HepG2 (cell line): Measurements from ENCODE around the gene GLUD1. TPM values are rescaled to one million over a fixed set of nuclear protein-coding genes. Genes with fewer than 3 reads are reported as not detected.

Experiments used
- AFF4 ChIP-seq: sonication (generic); formaldehyde crosslinking; IDR thresholded peaks from 2 replicates; pipeline ENCODE4 v1.4.0; 2020; ENCODE audit warnings: missing genetic modification reagents
- DMTF1 ChIP-seq: sonication (generic); formaldehyde crosslinking; IDR thresholded peaks from 2 replicates; pipeline ENCODE4 v1.4.0; 2020; ENCODE audit warnings: mild to moderate bottlenecking, missing genetic modification reagents
- HOXA9 ChIP-seq: sonication (generic); formaldehyde crosslinking; IDR thresholded peaks from 2 replicates; pipeline ENCODE4 v1.8.1; 2022; ENCODE audit warnings: missing genetic modification reagents, mild to moderate bottlenecking, moderate library complexity, borderline replicate concordance
- MBD4 ChIP-seq: IDR thresholded peaks from 2 replicates; pipeline ENCODE4 v1.6.1; 2012; ENCODE audit warnings: low read length, inconsistent platforms, borderline replicate concordance
- MED1 ChIP-seq: sonication (generic); formaldehyde crosslinking; IDR thresholded peaks from 2 replicates; pipeline ENCODE4 v1.4.0; 2020; ENCODE audit warnings: missing genetic modification reagents
- PAX8 ChIP-seq: sonication (generic); formaldehyde crosslinking; IDR thresholded peaks from 2 replicates; pipeline ENCODE4 v1.8.0; 2022; ENCODE audit warnings: mild to moderate bottlenecking, missing genetic modification reagents, borderline replicate concordance
- SMYD3 ChIP-seq: sonication (generic); formaldehyde crosslinking; IDR thresholded peaks from 2 replicates; pipeline ENCODE4 v1.8.1; 2023; ENCODE audit warnings: mild to moderate bottlenecking, missing genetic modification reagents
- TBX2 ChIP-seq: sonication (generic); formaldehyde crosslinking; IDR thresholded peaks from 2 replicates; pipeline ENCODE4 v1.5.0; 2020; ENCODE audit warnings: missing genetic modification reagents, mild to moderate bottlenecking, borderline replicate concordance
- ZBTB42 ChIP-seq: sonication (generic); formaldehyde crosslinking; IDR thresholded peaks from 2 replicates; pipeline ENCODE4 v1.5.0; 2020; ENCODE audit warnings: mild to moderate bottlenecking, missing genetic modification reagents
- ZBTB46 ChIP-seq: sonication (generic); formaldehyde crosslinking; IDR thresholded peaks from 2 replicates; pipeline ENCODE4 v1.4.0; 2020; ENCODE audit warnings: mild to moderate bottlenecking, missing genetic modification reagents, borderline replicate concordance
- ZFP82 ChIP-seq: sonication (generic); formaldehyde crosslinking; IDR thresholded peaks from 2 replicates; pipeline ENCODE4 v1.5.1; 2020; ENCODE audit warnings: mild to moderate bottlenecking, missing genetic modification reagents, borderline replicate concordance
- ZNF326 ChIP-seq: sonication (generic); formaldehyde crosslinking; IDR thresholded peaks from 2 replicates; pipeline ENCODE4 v1.4.0; 2020; ENCODE audit warnings: missing genetic modification reagents, borderline replicate concordance
- ZNF670 ChIP-seq: sonication (generic); formaldehyde crosslinking; IDR thresholded peaks from 2 replicates; pipeline ENCODE4 v1.8.0; 2022; ENCODE audit warnings: mild to moderate bottlenecking, missing genetic modification reagents, borderline replicate concordance
- ZNF775 ChIP-seq: sonication (generic); formaldehyde crosslinking; IDR thresholded peaks from 2 replicates; pipeline ENCODE4 v1.4.0; 2020; ENCODE audit warnings: missing genetic modification reagents, mild to moderate bottlenecking, moderate library complexity, borderline replicate concordance
- polyA plus RNA-seq, 8 experiments: library from polyadenylated mRNA; depleted of rRNA in 3 of 8; stranded (reverse) in 7 of 8; unstranded in 1 of 8; fragments of >200 nt; fragmentation: Illumina TruSeq in 4 of 8; extraction: Trizol in 4 of 8; gene quantifications; 2 replicates each; pipeline versions ENCODE4 v1.2.1 to v1.2.3, GENCODE V29; 2011 to 2016; ENCODE audit warnings: low read depth in 4 of 8, missing spikeins in 1 of 8, mixed read lengths in 1 of 8; ENCODE audit not compliant: insufficient read depth in 1 of 8
- total RNA-seq, 5 experiments: library from RNA; depleted of rRNA; stranded (reverse); fragments of >200 nt; fragmentation: Illumina TruSeq; extraction: Trizol; gene quantifications; 2 replicates each; pipeline ENCODE4 v1.2.3, GENCODE V29; 2016; ENCODE audit warnings: low read depth in 1 of 5
- TF ChIP-seq, protein P1 (sequence below): IDR thresholded peaks from 2 replicates; pipeline ENCODE4 v1.6.1; 2018; ENCODE audit warnings: missing genetic modification reagents
- TF ChIP-seq, protein P2 (sequence below): sonication (generic); formaldehyde crosslinking; IDR thresholded peaks from 2 replicates; pipeline ENCODE4 v1.4.0; 2020; ENCODE audit warnings: missing genetic modification reagents

Gene GLUD1
- total and polyA plus RNA-seq, 2 of the 13 experiments (the other 11 are each of a cell fraction or from before 2014, with no cell fraction given): 301 to 798 TPM

- TF ChIP-seq AFF4 (CRISPR knock-in tag) (0 out of 2 replicates have a peak, but pooled peaks have one; percentile 63), SMYD3 (CRISPR knock-in tag) (no peak), MBD4 (no peak), ZFP82 (CRISPR knock-in tag) (no peak), PAX8 (CRISPR knock-in tag) (no peak), HOXA9 (CRISPR knock-in tag) (peak; percentile 88; the same call in 1 of the 2 replicates), ZNF670 (CRISPR knock-in tag) (peak; percentile 79; the same call in 1 of the 2 replicates), ZNF326 (CRISPR knock-in tag) (no peak), ZBTB42 (CRISPR knock-in tag) (peak; percentile 37), TBX2 (CRISPR knock-in tag) (peak; percentile 73), ZNF775 (CRISPR knock-in tag) (no peak), ZBTB46 (no peak), DMTF1 (CRISPR knock-in tag) (no peak), MED1 (CRISPR knock-in tag) (peak; percentile 86)
- TF ChIP-seq, protein P1, sequence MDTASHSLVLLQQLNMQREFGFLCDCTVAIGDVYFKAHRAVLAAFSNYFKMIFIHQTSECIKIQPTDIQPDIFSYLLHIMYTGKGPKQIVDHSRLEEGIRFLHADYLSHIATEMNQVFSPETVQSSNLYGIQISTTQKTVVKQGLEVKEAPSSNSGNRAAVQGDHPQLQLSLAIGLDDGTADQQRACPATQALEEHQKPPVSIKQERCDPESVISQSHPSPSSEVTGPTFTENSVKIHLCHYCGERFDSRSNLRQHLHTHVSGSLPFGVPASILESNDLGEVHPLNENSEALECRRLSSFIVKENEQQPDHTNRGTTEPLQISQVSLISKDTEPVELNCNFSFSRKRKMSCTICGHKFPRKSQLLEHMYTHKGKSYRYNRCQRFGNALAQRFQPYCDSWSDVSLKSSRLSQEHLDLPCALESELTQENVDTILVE (CRISPR knock-in tag): peak; percentile 41; the same call in 1 of the 2 replicates
- TF ChIP-seq, protein P2, sequence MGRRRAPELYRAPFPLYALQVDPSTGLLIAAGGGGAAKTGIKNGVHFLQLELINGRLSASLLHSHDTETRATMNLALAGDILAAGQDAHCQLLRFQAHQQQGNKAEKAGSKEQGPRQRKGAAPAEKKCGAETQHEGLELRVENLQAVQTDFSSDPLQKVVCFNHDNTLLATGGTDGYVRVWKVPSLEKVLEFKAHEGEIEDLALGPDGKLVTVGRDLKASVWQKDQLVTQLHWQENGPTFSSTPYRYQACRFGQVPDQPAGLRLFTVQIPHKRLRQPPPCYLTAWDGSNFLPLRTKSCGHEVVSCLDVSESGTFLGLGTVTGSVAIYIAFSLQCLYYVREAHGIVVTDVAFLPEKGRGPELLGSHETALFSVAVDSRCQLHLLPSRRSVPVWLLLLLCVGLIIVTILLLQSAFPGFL (CRISPR knock-in tag): no peak
Observed at GRCh38 chr10:87095236-87095945, 748 bp upstream of the GLUD1 start (continued).
